HG03175 (cell line): ENCODE measurements around the gene KCNF1.

Experiments used
- ATAC-seq: cut with Tn5 transposase; IDR thresholded peaks from one replicate; pipeline ENCODE4 v1.9.1; 2021; ENCODE audit warnings: mild to moderate bottlenecking, moderate library complexity; ENCODE audit not compliant: unreplicated experiment

KCNF1 gene

GRCh38 chr2:10901160-10901939, 10.4 kb upstream of the KCNF1 start:
- no peak for ATAC-seq

GRCh38 chr2:10903861-10904210, 7.9 kb upstream of the KCNF1 start:
- ATAC-seq = no peak

- no peak for ATAC-seq
Observed at GRCh38 chr2:10904455-10904854, 7.3 kb upstream of the KCNF1 start.

- no peak for ATAC-seq
Observed at GRCh38 chr2:10905006-10905861, 6.5 kb upstream of the KCNF1 start.

- ATAC-seq = no peak
Observed at GRCh38 chr2:10905862-10906143, 5.9 kb upstream of the KCNF1 start.

- ATAC-seq = no peak
Observed at GRCh38 chr2:10906926-10907625, 4.7 kb upstream of the KCNF1 start.

DNA sequence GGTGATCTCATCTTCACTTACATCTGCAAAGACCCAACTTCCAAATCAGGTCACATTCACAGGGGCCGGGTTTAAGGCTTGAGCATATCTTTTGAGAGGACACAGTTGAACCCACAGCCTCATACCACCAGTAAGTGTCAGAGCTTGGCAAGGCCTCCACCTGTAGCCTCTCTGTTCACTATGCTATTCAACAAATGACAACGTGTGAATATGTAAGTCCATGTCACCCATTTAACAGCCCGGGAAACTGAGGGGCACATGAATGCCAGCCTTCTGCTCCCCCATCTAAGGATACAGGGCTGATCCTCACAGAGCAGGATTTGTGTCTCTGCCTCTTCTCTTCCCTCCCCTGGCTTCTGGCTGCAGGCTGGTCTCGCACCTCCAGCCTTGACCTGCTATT, 3.5 kb upstream of the KCNF1 start:
- ATAC-seq = no peak

- ATAC-seq = no peak
Observed at GRCh38 chr2:10909050-10909995, 2.4 kb upstream of the KCNF1 start.

DNA sequence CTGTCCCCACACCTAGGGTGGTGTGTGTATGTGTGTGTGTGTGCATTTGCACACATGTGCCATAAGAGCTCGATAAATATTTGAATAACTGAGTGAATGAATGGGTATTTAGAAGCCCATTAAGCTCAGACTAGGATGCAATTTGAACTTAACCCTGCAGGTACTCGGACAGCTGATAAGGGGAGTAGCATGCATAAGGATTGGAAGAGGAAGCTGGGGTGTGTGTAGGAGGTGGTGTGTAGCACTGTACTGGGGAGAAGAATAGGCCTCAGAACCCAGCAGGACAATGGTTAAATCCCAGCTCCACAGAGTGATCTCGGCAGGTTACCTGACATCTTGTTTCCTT, 1.8 kb upstream of the KCNF1 start:
- ATAC-seq = no peak

- ATAC-seq = no peak
Observed at GRCh38 chr2:10910625-10911024, 1.1 kb upstream of the KCNF1 start.

DNA sequence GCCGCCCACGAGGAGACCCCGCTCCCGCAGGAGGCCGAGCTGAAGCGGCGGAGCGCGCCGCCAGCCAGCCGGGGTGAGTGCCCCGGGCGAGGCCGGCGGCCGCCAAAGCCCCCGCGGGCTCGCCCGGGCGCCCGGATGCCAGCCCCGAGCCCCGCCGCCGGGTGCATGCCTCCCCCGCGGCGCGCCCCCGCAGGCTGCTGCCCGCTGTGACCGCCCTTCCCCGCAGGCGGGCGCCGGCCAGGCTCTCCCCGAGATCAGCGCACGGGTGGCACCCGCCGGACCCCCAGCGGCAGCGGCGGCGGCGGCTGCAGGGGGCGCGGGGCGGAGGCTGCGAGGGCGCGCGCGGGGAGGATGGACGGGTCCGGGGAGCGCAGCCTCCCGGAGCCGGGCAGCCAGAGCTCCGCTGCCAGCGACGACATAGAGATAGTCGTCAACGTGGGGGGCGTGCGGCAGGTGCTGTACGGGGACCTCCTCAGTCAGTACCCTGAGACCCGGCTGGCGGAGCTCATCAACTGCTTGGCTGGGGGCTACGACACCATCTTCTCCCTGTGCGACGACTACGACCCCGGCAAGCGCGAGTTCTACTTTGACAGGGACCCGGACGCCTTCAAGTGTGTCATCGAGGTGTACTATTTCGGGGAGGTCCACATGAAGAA, 470 bp downstream of the KCNF1 start:
- no peak for ATAC-seq

DNA sequence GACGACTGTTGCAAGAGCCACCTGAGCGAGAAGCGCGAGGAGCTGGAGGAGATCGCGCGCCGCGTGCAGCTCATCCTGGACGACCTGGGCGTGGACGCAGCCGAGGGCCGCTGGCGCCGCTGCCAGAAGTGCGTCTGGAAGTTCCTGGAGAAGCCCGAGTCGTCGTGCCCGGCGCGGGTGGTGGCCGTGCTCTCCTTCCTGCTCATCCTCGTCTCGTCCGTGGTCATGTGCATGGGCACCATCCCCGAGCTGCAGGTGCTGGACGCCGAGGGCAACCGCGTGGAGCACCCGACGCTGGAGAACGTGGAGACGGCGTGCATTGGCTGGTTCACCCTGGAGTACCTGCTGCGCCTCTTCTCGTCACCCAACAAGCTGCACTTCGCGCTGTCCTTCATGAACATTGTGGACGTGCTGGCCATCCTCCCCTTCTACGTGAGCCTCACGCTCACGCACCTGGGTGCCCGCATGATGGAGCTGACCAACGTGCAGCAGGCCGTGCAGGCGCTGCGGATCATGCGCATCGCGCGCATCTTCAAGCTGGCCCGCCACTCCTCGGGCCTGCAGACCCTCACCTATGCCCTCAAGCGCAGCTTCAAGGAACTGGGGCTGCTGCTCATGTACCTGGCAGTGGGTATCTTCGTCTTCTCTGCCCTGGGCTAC, 1.2 kb downstream of the KCNF1 start:
- no peak for ATAC-seq

- ATAC-seq = no peak
Observed at GRCh38 chr2:10913501-10914271, 2.0 kb downstream of the KCNF1 start.

DNA sequence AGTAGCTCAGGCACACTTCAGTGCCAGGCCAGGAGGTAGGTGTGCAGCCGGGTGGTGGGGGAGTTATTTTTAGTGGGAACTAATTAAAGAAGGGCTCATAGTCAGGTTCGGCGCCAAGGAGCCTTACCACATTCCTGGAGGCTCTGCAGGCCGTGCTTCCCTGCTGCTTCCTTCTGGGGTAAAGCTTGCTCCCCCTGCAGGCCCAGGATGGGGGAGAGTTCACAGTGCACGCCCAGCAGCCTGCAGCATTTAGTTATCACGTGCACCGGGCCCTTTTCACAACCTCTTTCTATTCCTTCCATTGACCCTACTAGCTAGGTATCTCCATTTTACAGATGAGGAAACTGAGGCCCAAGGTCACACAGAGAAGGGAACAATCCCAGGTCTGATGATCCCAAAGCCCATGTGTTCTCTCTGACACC, 2.5 kb downstream of the KCNF1 start:
- ATAC-seq = no peak

- no peak for ATAC-seq
Observed at GRCh38 chr2:10915236-10915635, 3.5 kb downstream of the KCNF1 start.

DNA sequence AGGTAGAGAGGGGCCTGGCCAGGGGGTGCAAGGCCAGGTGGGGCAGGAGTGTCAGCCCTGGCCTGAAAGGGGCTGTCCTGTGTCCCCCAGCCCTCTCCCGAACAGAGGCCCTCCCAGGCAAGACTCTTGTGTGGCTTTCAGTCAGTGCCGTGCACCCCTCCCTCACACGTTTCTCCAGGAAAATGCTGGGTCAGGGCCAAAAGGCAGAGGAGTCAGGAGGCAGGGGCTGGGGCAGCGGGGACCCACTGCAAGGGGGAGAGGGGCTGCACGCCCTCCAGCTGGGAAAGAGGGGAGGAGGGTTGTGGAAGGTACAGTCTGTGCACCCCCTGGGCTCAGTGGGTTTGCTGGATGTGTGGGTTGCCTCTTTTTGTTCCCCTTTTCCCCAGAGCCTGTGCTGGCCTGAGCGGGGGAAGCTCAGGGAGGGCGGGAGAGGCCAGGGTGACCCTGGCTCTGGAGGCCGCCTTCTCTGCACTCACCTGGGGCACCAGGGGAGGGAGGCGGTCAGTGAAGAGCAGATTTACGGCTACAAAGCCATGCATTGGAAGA, 4.1 kb downstream of the KCNF1 start:
- ATAC-seq = no peak

- ATAC-seq = no peak
Observed at GRCh38 chr2:10916953-10917352, 5.2 kb downstream of the KCNF1 start.

DNA sequence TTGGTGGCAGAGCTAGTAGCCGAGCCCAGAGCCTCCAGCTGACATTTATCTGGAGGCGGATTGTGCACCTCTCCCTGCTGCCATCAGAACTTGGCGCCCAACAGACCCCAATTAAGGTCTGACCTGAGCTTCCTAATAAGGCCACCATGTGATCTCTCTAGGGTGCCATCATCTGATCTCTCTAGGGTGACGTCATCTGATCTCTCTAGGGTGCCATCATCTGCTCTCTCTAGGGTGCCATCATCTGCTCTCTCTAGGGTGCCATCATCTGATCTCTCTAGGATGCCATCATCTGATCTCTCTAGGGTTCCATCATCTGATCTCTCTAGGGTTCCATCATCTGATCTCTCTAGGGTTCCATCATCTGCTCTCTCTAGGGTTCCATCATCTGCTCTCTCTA, 6.2 kb downstream of the KCNF1 start:
- ATAC-seq = no peak
